Neutrophil (primary cell): ENCODE measurements around the gene KLF7.

Experiments
- H3K27ac ChIP-seq: fragments of 200-600 bp; sonication (generic); 2 replicates; pipeline ENCODE4 v1.5.1; 2016; ENCODE audit warnings: mild to moderate bottlenecking, moderate library complexity
- H3K27me3 ChIP-seq: fragments of 200-600 bp; sonication (generic); 2 replicates; pipeline ENCODE4 v1.6.0; 2016; ENCODE audit warnings: mild to moderate bottlenecking
- H3K36me3 ChIP-seq: fragments of 200-600 bp; sonication (generic); 2 replicates; pipeline ENCODE4 v1.5.1; 2017
- H3K4me1 ChIP-seq, 2 experiments: fragments of 200-600 bp in 1 of 2; sonication (generic) in 1 of 2; 1 replicate in 1 of 2; 2 replicates in 1 of 2; pipeline versions ENCODE4 v1.5.1 to v1.6.1; 2013 to 2016; ENCODE audit warnings: low read depth in 1 of 2, low read length in 1 of 2, mild to moderate bottlenecking in 1 of 2, moderate library complexity in 1 of 2; ENCODE audit not compliant: control insufficient read depth in 1 of 2, insufficient read depth in 1 of 2
- H3K4me3 ChIP-seq, 2 experiments: fragments of 200-600 bp in 1 of 2; sonication (generic) in 1 of 2; 1 replicate in 1 of 2; 2 replicates in 1 of 2; pipeline ENCODE4 v1.5.1; 2013 to 2016; ENCODE audit warnings: low read depth in 1 of 2, low read length in 1 of 2, mild to moderate bottlenecking in 1 of 2, moderate library complexity in 1 of 2
- H3K9me3 ChIP-seq: fragments of 200-600 bp; sonication (generic); 2 replicates; pipeline ENCODE4 v1.5.1; 2016
- TF ChIP-seq, protein P1 (sequence below): fragments of 200-600 bp; sonication (generic); IDR thresholded peaks from 2 replicates; pipeline ENCODE4 v1.5.1; 2016; ENCODE audit warnings: antibody characterized with exemption

The KLF7 gene

DNA sequence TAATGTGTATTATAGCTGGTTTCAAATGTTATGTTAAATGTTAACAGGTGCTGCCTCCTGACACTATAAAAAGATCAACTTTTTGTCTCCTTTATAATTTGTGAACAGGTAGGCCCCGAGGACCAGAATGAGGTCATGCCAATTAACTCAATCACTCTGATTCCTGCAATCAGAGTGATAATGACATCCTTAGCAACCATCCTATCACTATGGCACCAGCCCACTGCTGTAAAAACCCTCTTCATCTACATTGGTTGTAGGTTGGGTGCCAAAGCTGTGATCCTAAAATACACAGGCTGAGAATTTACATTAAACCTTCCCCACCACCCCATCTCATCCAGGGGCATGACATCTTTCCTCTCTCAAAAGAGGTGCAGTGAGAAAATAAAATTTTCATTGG, 122.9 kb downstream of the KLF7 start:
- TF ChIP-seq, protein P1, sequence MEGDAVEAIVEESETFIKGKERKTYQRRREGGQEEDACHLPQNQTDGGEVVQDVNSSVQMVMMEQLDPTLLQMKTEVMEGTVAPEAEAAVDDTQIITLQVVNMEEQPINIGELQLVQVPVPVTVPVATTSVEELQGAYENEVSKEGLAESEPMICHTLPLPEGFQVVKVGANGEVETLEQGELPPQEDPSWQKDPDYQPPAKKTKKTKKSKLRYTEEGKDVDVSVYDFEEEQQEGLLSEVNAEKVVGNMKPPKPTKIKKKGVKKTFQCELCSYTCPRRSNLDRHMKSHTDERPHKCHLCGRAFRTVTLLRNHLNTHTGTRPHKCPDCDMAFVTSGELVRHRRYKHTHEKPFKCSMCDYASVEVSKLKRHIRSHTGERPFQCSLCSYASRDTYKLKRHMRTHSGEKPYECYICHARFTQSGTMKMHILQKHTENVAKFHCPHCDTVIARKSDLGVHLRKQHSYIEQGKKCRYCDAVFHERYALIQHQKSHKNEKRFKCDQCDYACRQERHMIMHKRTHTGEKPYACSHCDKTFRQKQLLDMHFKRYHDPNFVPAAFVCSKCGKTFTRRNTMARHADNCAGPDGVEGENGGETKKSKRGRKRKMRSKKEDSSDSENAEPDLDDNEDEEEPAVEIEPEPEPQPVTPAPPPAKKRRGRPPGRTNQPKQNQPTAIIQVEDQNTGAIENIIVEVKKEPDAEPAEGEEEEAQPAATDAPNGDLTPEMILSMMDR: no peak
- no peaks in the 10 kb centered on the region for H3K36me3 ChIP-seq

DNA sequence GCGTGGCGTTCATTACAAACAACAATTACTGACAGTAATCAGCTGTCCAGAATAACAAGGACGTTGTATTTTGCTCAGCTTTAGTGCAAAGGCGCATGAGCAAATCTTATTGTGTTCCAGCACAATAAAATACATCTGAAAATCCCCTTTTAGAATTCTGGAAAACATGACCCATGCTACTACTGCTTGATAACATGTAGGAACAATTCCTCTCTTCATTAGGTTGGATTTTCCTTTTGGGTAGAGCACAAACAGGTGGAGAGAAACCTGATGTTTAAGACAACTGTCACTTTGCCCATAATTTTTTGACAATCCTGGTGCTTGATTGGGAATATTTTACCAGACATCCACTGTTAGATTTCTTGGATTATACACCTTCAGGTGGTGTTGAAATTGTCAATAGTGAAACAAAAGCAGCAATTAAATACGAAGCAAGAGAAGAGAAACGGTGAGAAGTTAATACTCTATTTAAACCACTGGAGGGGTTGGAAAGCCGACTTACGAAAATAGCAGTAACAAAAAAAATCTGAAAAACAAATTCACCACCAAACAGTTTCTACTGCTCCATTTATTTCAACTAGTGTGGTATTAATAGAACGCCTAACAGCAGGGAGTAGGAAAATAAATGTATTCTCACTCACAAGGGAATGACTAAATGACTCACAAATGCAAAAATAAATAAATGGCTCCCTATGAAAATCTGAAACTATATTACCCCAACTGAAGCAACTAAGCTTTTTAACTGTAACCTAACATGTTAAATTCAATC, 123.8 kb downstream of the KLF7 start:
- Histone ChIP-seq H3K4me1 (peaks cover 5 to 6% of the 10 kb centered on the region in 2 experiments), H3K27ac (no peak overlapping the region), H3K4me3 (no peak overlapping the region), H3K36me3 (no peaks in the 10 kb centered on the region), H3K9me3 (no peaks in the 10 kb centered on the region), H3K27me3 (peaks cover 15% of the 10 kb centered on the region)
- TF ChIP-seq, protein P1: no peak

More for the DNA sequence above, 122.9 kb downstream of the KLF7 start:
- H3K27me3 ChIP-seq: peaks cover 15% of the 10 kb centered on the region
- no peaks in the 10 kb centered on the region for H3K9me3 ChIP-seq
- peaks cover 6 to 8% of the 10 kb centered on the region in 2 experiments for H3K4me1 ChIP-seq
- no peak overlapping the region for H3K27ac ChIP-seq
- H3K4me3 ChIP-seq: no peak overlapping the region

DNA sequence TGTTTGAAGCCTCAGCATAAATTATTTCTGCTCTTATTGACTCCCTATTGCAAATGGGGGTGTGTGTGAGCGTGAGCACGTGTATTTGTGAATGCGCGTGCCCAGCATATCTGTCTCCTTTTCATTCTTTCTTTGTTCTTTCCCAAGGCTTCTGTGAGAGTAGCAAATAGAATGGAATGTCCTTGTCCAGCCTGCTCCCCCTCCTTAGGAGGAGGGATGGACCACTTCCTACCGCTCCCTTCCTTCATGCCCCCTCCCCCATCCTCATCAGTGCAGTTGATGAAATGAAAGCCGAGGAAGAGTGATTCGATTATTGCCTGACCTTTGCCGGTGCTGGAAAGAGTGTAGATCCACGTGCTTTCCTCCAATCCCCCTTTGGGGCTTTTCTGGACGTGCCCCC, 124.5 kb downstream of the KLF7 start:
- Histone ChIP-seq H3K27ac (no peak overlapping the region), H3K4me1 (no peaks in the 10 kb centered on the region), H3K27me3 (peaks cover 15% of the 10 kb centered on the region), H3K9me3 (no peaks in the 10 kb centered on the region), H3K36me3 (no peaks in the 10 kb centered on the region), H3K4me3 (no peak overlapping the region)
- TF ChIP-seq, protein P1: no peak

DNA sequence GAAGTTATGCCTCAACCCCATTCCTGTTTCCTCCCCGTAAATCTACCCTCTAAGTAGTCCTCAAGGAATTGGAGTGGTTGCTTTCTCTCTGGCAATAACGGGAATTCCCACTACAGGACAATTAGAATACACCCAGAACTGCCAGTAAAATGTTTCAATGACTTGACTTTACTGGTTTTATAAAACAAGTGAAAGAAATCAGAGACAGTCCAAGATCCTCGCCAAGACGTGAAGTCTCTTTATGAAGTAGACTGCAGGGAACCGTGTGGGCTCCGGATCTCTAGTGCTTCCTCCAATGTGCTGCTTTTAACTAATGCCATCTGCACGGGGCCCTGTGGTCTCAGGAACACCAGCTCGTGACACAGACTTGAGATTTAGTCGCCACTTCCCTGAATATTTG, 125.1 kb downstream of the KLF7 start:
- Histone ChIP-seq H3K4me3 (no peak overlapping the region), H3K27ac (no peak overlapping the region), H3K27me3 (peaks cover 15% of the 10 kb centered on the region), H3K36me3 (no peaks in the 10 kb centered on the region), H3K4me1 (no peaks in the 10 kb centered on the region), H3K9me3 (no peaks in the 10 kb centered on the region)
- TF ChIP-seq, protein P1: no peak

GRCh38 chr2:207039225-207039624, 126.5 kb downstream of the KLF7 start:
- H3K9me3 ChIP-seq: no peaks in the 10 kb centered on the region
- H3K4me3 ChIP-seq: no peak overlapping the region
- TF ChIP-seq, protein P1: no peak
- H3K27ac ChIP-seq: no peak overlapping the region
- no peaks in the 10 kb centered on the region for H3K4me1 ChIP-seq
- no peaks in the 10 kb centered on the region for H3K36me3 ChIP-seq
- H3K27me3 ChIP-seq: peaks cover 15% of the 10 kb centered on the region
